ENCODE data around the gene ALDOC. TPM values are rescaled to one million over a fixed set of nuclear protein-coding genes. Genes with fewer than 3 reads are reported as not detected.

Gene ALDOC
- 93.7 and 95.1 TPM in 2 replicates for total RNA-seq

DNA sequence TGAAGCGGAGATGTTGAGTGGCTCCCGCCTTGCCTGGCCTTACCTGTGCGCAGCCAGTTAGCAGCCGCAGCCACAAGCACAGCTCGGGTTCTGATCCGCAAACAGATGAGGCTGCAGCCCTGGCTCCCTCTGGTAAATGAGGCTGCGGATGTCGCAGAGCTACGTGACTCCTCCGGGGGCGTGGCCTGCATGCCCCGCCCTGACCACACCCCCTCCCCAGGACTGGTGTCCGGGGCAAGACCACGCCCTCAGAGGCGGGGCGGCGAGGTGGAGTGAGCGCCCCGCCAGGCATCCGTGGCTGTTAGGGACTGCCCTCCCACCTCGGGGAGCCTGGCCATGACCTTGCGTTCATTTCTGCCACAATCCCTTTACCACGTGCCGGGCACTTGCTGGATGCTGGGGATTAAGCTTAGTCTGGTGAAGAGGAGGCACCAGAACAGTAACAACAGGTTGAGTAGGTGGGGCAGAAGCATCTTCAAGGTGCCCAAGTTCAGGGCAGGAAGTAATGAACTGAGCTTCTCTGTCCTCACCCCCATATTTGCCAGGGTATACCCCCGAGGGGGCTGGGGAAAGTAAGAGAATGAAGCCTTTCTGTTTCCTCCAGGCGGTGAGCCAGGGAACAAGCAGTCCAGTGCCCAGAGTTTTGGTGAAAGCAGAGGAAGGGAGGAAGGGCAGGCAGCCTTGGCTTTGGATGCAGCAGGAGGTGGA lies at the start of gene ALDOC:
TSS of gene ALDOC (minus strand) at position 138 of the 708 bp plus-strand sequence. CDS start 1,363 bp downstream, outside the sequence.

DNA sequence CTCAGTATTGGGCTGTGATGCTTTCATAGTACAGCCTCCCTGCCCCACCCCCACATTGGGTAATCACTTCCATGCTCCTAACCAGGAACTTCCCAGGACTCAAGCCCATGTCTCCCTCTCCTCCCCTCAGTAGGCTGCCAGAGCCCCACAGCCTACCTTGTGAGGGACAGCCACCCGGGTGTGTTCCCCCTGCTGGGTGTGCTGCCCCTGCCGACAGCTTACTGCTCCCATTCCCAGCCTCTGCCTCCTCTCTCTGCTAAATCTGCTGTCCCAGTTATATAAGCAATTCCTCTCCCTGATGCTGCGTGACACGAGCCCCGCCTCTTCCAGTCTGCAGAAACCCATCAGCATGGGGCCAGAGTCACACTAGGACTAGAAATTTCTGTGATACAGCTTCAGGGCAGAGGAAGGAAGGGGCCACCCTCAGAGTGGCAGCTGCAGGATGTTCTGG lies 37.3 kb upstream of the ALDOC start, which contains the start of gene RSKR:
TSS of gene RSKR (minus strand) at position 255 of the 451 bp plus-strand sequence. CDS start at position 231, 24 bp downstream.

DNA sequence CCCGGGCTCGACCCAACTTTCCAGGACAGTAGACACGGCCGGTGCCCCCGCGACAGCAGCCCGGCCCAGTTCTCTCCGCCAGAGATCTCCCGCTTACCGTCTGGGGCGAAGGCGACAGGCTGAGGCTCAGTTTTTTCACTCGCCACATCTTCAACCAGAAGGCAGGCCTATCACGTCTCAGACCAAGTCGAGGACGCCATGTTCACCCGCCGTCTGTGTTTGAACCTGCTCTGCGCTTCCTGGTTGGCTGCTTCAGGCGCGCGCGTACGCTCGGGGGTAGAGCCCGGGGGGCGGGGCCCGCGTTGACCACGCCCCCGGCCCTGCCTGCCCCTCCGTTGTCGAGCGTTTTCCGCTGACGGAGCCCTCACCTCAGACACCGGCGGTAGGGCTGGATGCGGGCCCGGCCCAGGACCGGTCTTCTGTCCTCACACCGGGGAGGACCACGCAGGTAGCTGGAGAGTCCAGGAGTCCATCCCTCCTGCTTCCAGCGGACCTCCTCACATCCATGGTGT lies 22.2 kb upstream of the ALDOC start, which contains the start of gene SPAG5:
TSS of gene SPAG5 (minus strand) at position 227 of the 512 bp plus-strand sequence. CDS start at position 148, 79 bp downstream.

DNA sequence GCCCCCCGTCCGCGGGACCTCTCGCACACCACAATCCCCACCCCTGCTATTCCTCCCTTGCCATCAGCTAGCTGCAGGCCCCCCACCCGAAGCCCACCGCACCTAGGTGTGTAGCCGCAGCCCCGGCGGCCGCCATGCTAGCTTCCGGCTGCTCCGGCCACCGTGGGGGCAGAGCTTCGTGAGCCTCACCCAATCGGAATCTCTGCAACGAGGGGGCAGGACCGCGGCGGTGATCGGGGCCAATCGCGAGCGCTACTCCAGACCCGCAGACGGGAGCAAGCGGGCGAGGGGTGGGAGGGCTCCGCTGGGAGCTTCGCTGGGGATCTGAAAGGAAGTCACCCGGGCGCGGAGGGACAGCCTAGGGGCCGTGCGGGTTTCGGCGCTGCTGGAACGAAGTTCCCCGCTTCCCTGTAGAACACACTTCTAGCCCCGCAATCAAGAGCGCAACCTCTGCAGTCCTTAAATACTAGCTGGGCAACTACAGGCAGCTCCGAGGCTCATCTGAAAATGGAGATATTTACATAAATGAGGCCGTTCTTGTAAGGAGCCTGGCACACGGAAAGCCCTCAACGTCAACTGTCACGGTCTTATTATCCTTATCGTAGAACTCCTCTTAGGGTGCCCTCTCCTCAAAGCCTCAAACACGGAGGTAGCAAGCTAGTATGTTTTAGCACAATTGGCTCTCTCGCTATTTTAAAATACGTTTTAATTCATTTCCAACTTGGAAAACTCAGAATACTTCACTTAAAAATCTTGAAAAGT lies 5.2 kb downstream of the ALDOC start, which contains the start of gene PIGS:
TSS of gene PIGS (minus strand) at position 164 of the 762 bp plus-strand sequence. CDS start at position 136, 28 bp downstream.

DNA sequence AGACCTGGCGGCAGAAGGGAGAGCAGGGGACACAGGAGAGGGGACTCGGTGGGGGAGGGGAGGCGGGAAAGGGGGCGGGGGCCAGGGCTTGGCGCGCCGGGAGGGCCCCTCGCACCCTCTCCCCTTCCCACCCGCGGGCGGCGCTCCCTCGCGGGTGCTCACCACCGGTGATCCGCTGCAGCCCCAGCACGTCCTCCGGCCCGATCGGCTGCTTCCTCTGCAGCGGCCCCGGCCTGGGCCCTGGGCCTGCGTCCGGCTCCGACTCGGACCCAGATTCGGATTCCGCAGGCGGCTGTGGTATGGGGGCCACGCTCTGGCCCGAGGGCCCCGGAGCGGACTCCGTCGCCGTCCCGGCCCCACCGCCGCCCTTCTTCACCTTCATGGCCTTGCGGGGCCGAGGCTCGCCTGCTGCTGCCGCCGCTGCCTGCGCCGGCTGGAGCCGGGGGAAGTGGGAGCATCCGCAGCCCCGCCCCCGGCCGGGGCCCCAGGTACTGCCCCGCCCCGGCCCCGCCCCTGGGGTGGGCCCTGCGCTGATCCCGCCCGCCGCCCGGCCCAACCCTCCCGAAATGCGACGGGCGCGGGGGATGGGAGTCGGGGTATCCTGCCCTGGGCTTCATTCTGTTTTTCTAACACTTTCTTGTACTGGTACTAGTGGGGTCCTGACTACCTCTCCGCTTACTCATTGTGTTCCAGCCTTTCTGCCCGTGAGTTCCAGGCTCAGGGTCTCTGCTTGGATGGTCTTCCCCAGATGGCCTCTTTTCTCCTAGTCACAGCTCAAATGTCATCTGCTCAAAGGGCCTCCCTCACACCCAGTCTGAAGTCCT lies 24.3 kb downstream of the ALDOC start, which contains the start of gene UNC119:
TSS of gene UNC119 (minus strand) at position 449 of the 824 bp plus-strand sequence. CDS start at position 382, 67 bp downstream.

Other genes starting within 250 kb of the ALDOC start
- 38.8 and 47.0 TPM in 2 replicates for gene IFT20, start 241.4 kb downstream of the ALDOC start, total RNA-seq
- gene TNFAIP1, start 241.1 kb downstream of the ALDOC start, total RNA-seq, result 14.5 and 18.3 TPM in 2 replicates
- gene POLDIP2, start 219.4 kb downstream of the ALDOC start, total RNA-seq, result 58.3 and 78.0 TPM in 2 replicates
- gene SEBOX, start 211.7 kb downstream of the ALDOC start, total RNA-seq, result not detected in 2 replicates
- 1.4 and 3.5 TPM in 2 replicates for gene VTN, start 206.6 kb downstream of the ALDOC start, total RNA-seq
- 9.7 and 14.7 TPM in 2 replicates for gene SARM1, start 205.2 kb downstream of the ALDOC start, total RNA-seq
- 3.7 and 3.9 TPM in 2 replicates for gene SLC46A1, start 170.7 kb downstream of the ALDOC start, total RNA-seq
- gene SLC13A2, start 103.3 kb downstream of the ALDOC start, total RNA-seq, result not detected in 2 replicates
- gene FOXN1, start 70.5 kb downstream of the ALDOC start, total RNA-seq, result not detected in 2 replicates
- 23.6 and 27.8 TPM in 2 replicates for gene UNC119, start 24.3 kb downstream of the ALDOC start, total RNA-seq
- 46.3 and 60.7 TPM in 2 replicates for gene PIGS, start 5.4 kb downstream of the ALDOC start, total RNA-seq
- 4.0 and 4.3 TPM in 2 replicates for gene SPAG5, start 22.1 kb upstream of the ALDOC start, total RNA-seq
- 0.68 and 2.8 TPM in 2 replicates for gene RSKR, start 37.3 kb upstream of the ALDOC start, total RNA-seq
- gene BLTP2, start 68.3 kb upstream of the ALDOC start, total RNA-seq, result 74.2 and 90.4 TPM in 2 replicates
- gene SDF2, start 85.0 kb upstream of the ALDOC start, total RNA-seq, result 48.0 and 75.1 TPM in 2 replicates
- 38.2 and 55.4 TPM in 2 replicates for gene SUPT6H, start 85.3 kb upstream of the ALDOC start, total RNA-seq
- gene PROCA1, start 135.0 kb upstream of the ALDOC start, total RNA-seq, result 1.0 and 1.9 TPM in 2 replicates
- gene RAB34, start 141.0 kb upstream of the ALDOC start, total RNA-seq, result 203 and 253 TPM in 2 replicates
- gene RPL23A, start 143.1 kb upstream of the ALDOC start, total RNA-seq, result 666 and 767 TPM in 2 replicates
- 7.0 and 11.3 TPM in 2 replicates for gene TLCD1, start 149.3 kb upstream of the ALDOC start, total RNA-seq
- gene NEK8, start 151.9 kb upstream of the ALDOC start, total RNA-seq, result 2.8 and 3.3 TPM in 2 replicates
- gene TRAF4, start 167.1 kb upstream of the ALDOC start, total RNA-seq, result 8.7 and 10.7 TPM in 2 replicates

Measured in cardiac ventricle fibroblast (primary cell).